Left ventricle myocardium inferior (tissue), 1 donor: ENCODE results near the gene SEMA6A. TPM values are rescaled to one million over a fixed set of nuclear protein-coding genes. Genes with fewer than 3 reads are reported as not detected.

Experiments
- DNase-seq: peaks from one replicate; pipeline ENCODE4 v3.0.0-alpha.2; 2020
- H3K27ac ChIP-seq: fragments of 200-600 bp; replicated peaks from 2 replicates; pipeline ENCODE4 v1.8.0; 2021
- H3K27me3 ChIP-seq: fragments of 200-600 bp; 2 replicates; pipeline ENCODE4 v1.8.0; 2021; ENCODE audit warnings: low read depth
- H3K36me3 ChIP-seq: fragments of 200-600 bp; 2 replicates; pipeline ENCODE4 v1.8.0; 2021
- H3K4me1 ChIP-seq: fragments of 200-600 bp; 2 replicates; pipeline ENCODE4 v1.8.0; 2021
- H3K4me3 ChIP-seq: fragments of 200-600 bp; 2 replicates; pipeline ENCODE4 v1.8.0; 2021; ENCODE audit warnings: mild to moderate bottlenecking, moderate library complexity
- H3K9me3 ChIP-seq: fragments of 200-600 bp; replicated peaks from 2 replicates; pipeline ENCODE4 v1.8.0; 2021
- CTCF ChIP-seq: fragments of 200-600 bp; IDR thresholded peaks from 2 replicates; pipeline ENCODE4 v1.8.0; 2021; ENCODE audit warnings: antibody characterized with exemption, mild to moderate bottlenecking, borderline replicate concordance
- intact Hi-C: fragments of 100-400 bp; cut with micrococcal nuclease; formaldehyde crosslinking; loops from one replicate; pipeline ENCODE4 v1.11.0; 2022
- total RNA-seq: library from RNA; stranded (reverse); fragmentation: NEBNext Ultra II Directional; extraction: Animal tissue kit (Norgen Biotek cat#: 25700); gene quantifications from one replicate; pipeline ENCODE4 v1.2.1, GENCODE V29; 2021
- donor health status: DM: no; HTN: yes; CAD: no; lungs with severe emphysema.

SEMA6A gene
- total RNA-seq, 1 donor from 2014 or later, result 6.3 TPM

- no peak for TF ChIP-seq CTCF
- Histone ChIP-seq H3K36me3 (no peaks in the 10 kb centered on the region), H3K27me3 (no peaks in the 10 kb centered on the region), H3K4me1 (peaks cover 43% of the 10 kb centered on the region), H3K27ac (no peak overlapping the region), H3K4me3 (no peak overlapping the region), H3K9me3 (no peaks in the 10 kb centered on the region)
- intact Hi-C loops, result no loop called here
- DNase-seq, result no peak
Observed at GRCh38 chr5:116514421-116514970, 60.1 kb downstream of the SEMA6A start.

GRCh38 chr5:116510517-116510916 is 64.1 kb downstream of the SEMA6A start:
- no peak for DNase-seq
- no peak overlapping the region for H3K27ac ChIP-seq
- no peaks in the 10 kb centered on the region for H3K9me3 ChIP-seq
- H3K36me3 ChIP-seq, result no peaks in the 10 kb centered on the region
- H3K4me1 ChIP-seq, result peaks cover 13% of the 10 kb centered on the region
- H3K4me3 ChIP-seq, result no peak overlapping the region
- intact Hi-C loops, result no loop called here
- TF ChIP-seq CTCF, result no peak
- H3K27me3 ChIP-seq, result no peaks in the 10 kb centered on the region

- no peaks in the 10 kb centered on the region for H3K36me3 ChIP-seq
- H3K4me3 ChIP-seq, result no peak overlapping the region
- no peak overlapping the region for H3K27ac ChIP-seq
- H3K9me3 ChIP-seq, result no peaks in the 10 kb centered on the region
- intact Hi-C loops, result no loop called here
- H3K4me1 ChIP-seq, result peaks cover 12% of the 10 kb centered on the region
- no peaks in the 10 kb centered on the region for H3K27me3 ChIP-seq
- DNase-seq, result no peak
- no peak for TF ChIP-seq CTCF
Observed at GRCh38 chr5:116509483-116510244, 65.0 kb downstream of the SEMA6A start.

GRCh38 chr5:116508835-116509234 is 65.8 kb downstream of the SEMA6A start:
- H3K9me3 ChIP-seq, result no peaks in the 10 kb centered on the region
- no peak overlapping the region for H3K4me3 ChIP-seq
- intact Hi-C loops, result no loop called here
- no peak for TF ChIP-seq CTCF
- peaks cover 12% of the 10 kb centered on the region for H3K4me1 ChIP-seq
- H3K27me3 ChIP-seq, result no peaks in the 10 kb centered on the region
- H3K27ac ChIP-seq, result no peak overlapping the region
- no peak for DNase-seq
- H3K36me3 ChIP-seq, result peaks cover 3% of the 10 kb centered on the region

GRCh38 chr5:116507941-116508655 is 66.5 kb downstream of the SEMA6A start:
- peaks cover 14% of the 10 kb centered on the region for H3K4me1 ChIP-seq
- no peak for TF ChIP-seq CTCF
- DNase-seq, result no peak
- H3K27me3 ChIP-seq, result no peaks in the 10 kb centered on the region
- H3K9me3 ChIP-seq, result no peaks in the 10 kb centered on the region
- intact Hi-C loops, result no loop called here
- H3K36me3 ChIP-seq, result peaks cover 4% of the 10 kb centered on the region
- H3K4me3 ChIP-seq, result no peak overlapping the region
- H3K27ac ChIP-seq, result no peak overlapping the region
